ENCODE measurements around the gene KCNQ5.
A peak's percentile ranks its signal among the peaks of the same experiment; 100 is the strongest.
"Not testable (repeated sequence)": the region's sequence is repeated elsewhere in the genome, so short reads cannot be mapped to it uniquely, and the experiment has no call there.

Gene KCNQ5

GRCh38 chr6:73180076-73180738 is 558.3 kb downstream of the KCNQ5 start:
- H3K4me3 ChIP-seq (IDR thresholded peaks at IDR 0.05; ENCODE audit: insufficient read depth, low read depth, low read length): no peak overlapping the region
- H3K79me2 ChIP-seq (ENCODE audit: insufficient read depth, low read depth): no peaks in the 10 kb centered on the region
- peak overlapping the region; percentile 9; the same call in 1 of the 2 replicates for H2AFZ ChIP-seq (ENCODE audit: low read depth)
- H3K27ac ChIP-seq: peak overlapping the region; percentile 24; the same call in 1 of the 2 replicates
- H3K27me3 ChIP-seq (ENCODE audit: insufficient read depth, low read depth): no peaks in the 10 kb centered on the region
- H3K36me3 ChIP-seq (ENCODE audit: insufficient read depth): no peaks in the 10 kb centered on the region
- H3K9ac ChIP-seq: no peak overlapping the region
- peak overlapping the region; percentile 26; the same call in 1 of the 2 replicates for H3K4me2 ChIP-seq
- TF ChIP-seq CTCF (conservative IDR thresholded peaks at IDR 0.05; ENCODE audit: low read depth, low read length): no peak
- H3K4me1 ChIP-seq (ENCODE audit: low read depth, poor library complexity, severe bottlenecking): peaks cover 7% of the 10 kb centered on the region
- H4K20me1 ChIP-seq (ENCODE audit: insufficient read depth): no peaks in the 10 kb centered on the region

- H4K20me1 ChIP-seq (ENCODE audit: insufficient read depth): no peaks in the 10 kb centered on the region
- peak overlapping the region; percentile 24; the same call in 1 of the 2 replicates for H3K27ac ChIP-seq
- no peak overlapping the region for H3K9ac ChIP-seq
- H3K4me2 ChIP-seq: peak overlapping the region; percentile 26; the same call in 1 of the 2 replicates
- peaks cover 7% of the 10 kb centered on the region for H3K4me1 ChIP-seq (ENCODE audit: low read depth, poor library complexity, severe bottlenecking)
- H2AFZ ChIP-seq (ENCODE audit: low read depth): peak overlapping the region; percentile 9; the same call in 1 of the 2 replicates
- no peaks in the 10 kb centered on the region for H3K36me3 ChIP-seq (ENCODE audit: insufficient read depth)
- H3K79me2 ChIP-seq (ENCODE audit: insufficient read depth, low read depth): no peaks in the 10 kb centered on the region
- peak; percentile 89 for TF ChIP-seq CTCF (conservative IDR thresholded peaks at IDR 0.05; ENCODE audit: low read depth, low read length)
- no peaks in the 10 kb centered on the region for H3K27me3 ChIP-seq (ENCODE audit: insufficient read depth, low read depth)
- H3K4me3 ChIP-seq (IDR thresholded peaks at IDR 0.05; ENCODE audit: insufficient read depth, low read depth, low read length): no peak overlapping the region
Observed at GRCh38 chr6:73180763-73181619, 559.1 kb downstream of the KCNQ5 start.

GRCh38 chr6:73182021-73182607 is 560.2 kb downstream of the KCNQ5 start:
- H3K4me3 ChIP-seq (IDR thresholded peaks at IDR 0.05; ENCODE audit: insufficient read depth, low read depth, low read length): no peak overlapping the region
- H3K27ac ChIP-seq: no peak overlapping the region
- no peak overlapping the region for H2AFZ ChIP-seq (ENCODE audit: low read depth)
- no peak overlapping the region for H3K4me2 ChIP-seq
- no peak for TF ChIP-seq CTCF (conservative IDR thresholded peaks at IDR 0.05; ENCODE audit: low read depth, low read length)
- no peaks in the 10 kb centered on the region for H3K79me2 ChIP-seq (ENCODE audit: insufficient read depth, low read depth)
- no peaks in the 10 kb centered on the region for H3K36me3 ChIP-seq (ENCODE audit: insufficient read depth)
- H3K9ac ChIP-seq: no peak overlapping the region
- no peaks in the 10 kb centered on the region for H4K20me1 ChIP-seq (ENCODE audit: insufficient read depth)
- peaks cover 7% of the 10 kb centered on the region for H3K4me1 ChIP-seq (ENCODE audit: low read depth, poor library complexity, severe bottlenecking)
- no peaks in the 10 kb centered on the region for H3K27me3 ChIP-seq (ENCODE audit: insufficient read depth, low read depth)

GRCh38 chr6:73193302-73193701 is 571.4 kb downstream of the KCNQ5 start:
- not testable (repeated sequence) for H3K36me3 ChIP-seq (ENCODE audit: insufficient read depth); H3K9ac ChIP-seq; H3K4me2 ChIP-seq; H3K27ac ChIP-seq; H4K20me1 ChIP-seq (ENCODE audit: insufficient read depth); H3K79me2 ChIP-seq (ENCODE audit: insufficient read depth, low read depth); H3K27me3 ChIP-seq (ENCODE audit: insufficient read depth, low read depth); H2AFZ ChIP-seq (ENCODE audit: low read depth); H3K4me1 ChIP-seq (ENCODE audit: low read depth, poor library complexity, severe bottlenecking); H3K4me3 ChIP-seq (IDR thresholded peaks at IDR 0.05; ENCODE audit: insufficient read depth, low read depth, low read length)
